ENCODE results near the gene CLIC5.

GRCh38 chr6:46046558-46047174 lies 31.0 kb upstream of the CLIC5 start:
- TF ChIP-seq CTCF (IDR thresholded peaks at IDR 0.05) (peak in 2 of 6 experiments; percentile 2 to 7), POLR2A (IDR thresholded peaks at IDR 0.05) (no peak)
